CD4-positive, alpha-beta T cell treated with Interleukin-12 subunit alpha and Interleukin-12 subunit beta, for 1 hour (primary cell): ENCODE measurements around the gene SRMS.

Experiments
- DNase-seq: peaks from one replicate; pipeline ENCODE4 v3.0.0-alpha.2; 2020

SRMS gene

GRCh38 chr20:63536997-63537524 lies 10.5 kb downstream of the SRMS start, which contains the start of gene PTK6:
Gene PTK6 (minus strand): TSS chr20:63537376. CDS start chr20:63537314, 62 bp downstream.
- DNase-seq, result peak; percentile 28

GRCh38 chr20:63536241-63536977 lies 11.1 kb downstream of the SRMS start:
- DNase-seq, result no peak

GRCh38 chr20:63534831-63535651 lies 12.5 kb downstream of the SRMS start:
- peak; percentile 15 for DNase-seq

- DNase-seq, result no peak
These were observed 13.1 kb downstream of the SRMS start for GRCh38 chr20:63534427-63534830.

- DNase-seq, result no peak
These were observed 13.6 kb downstream of the SRMS start for GRCh38 chr20:63533871-63534393.

- no peak for DNase-seq
These were observed 14.2 kb downstream of the SRMS start for GRCh38 chr20:63533388-63533787.

- DNase-seq, result no peak
These were observed 15.0 kb downstream of the SRMS start for GRCh38 chr20:63532449-63532971.

- DNase-seq, result no peak
These were observed 15.7 kb downstream of the SRMS start for GRCh38 chr20:63531686-63532448.

GRCh38 chr20:63530788-63531160 lies 16.8 kb downstream of the SRMS start:
- no peak for DNase-seq

GRCh38 chr20:63529861-63530787 lies 17.4 kb downstream of the SRMS start:
- DNase-seq, result no peak

- DNase-seq, result no peak
These were observed 18.2 kb downstream of the SRMS start for GRCh38 chr20:63529180-63529860.

GRCh38 chr20:63527184-63527583 lies 20.4 kb downstream of the SRMS start:
- DNase-seq, result no peak

- DNase-seq, result no peak
These were observed 21.6 kb downstream of the SRMS start for GRCh38 chr20:63525971-63526370.

GRCh38 chr20:63525185-63525584 lies 22.4 kb downstream of the SRMS start:
- no peak for DNase-seq

GRCh38 chr20:63522981-63523611 lies 24.5 kb downstream of the SRMS start:
- no peak for DNase-seq

GRCh38 chr20:63522091-63522868 lies 25.3 kb downstream of the SRMS start:
- no peak for DNase-seq

- no peak for DNase-seq
These were observed 25.9 kb downstream of the SRMS start for GRCh38 chr20:63521602-63522001.

- peak; percentile 69 for DNase-seq
These were observed 26.5 kb downstream of the SRMS start for GRCh38 chr20:63520934-63521601.

- DNase-seq, result peak; percentile 89
These were observed 27.0 kb downstream of the SRMS start, which contains the start of gene PPDPF for GRCh38 chr20:63520504-63520933. Gene PPDPF (plus strand): TSS chr20:63520765. CDS start chr20:63521309, 544 bp downstream.
